GM10266 (cell line): ENCODE data around the gene ACER2.
"Not testable (repeated sequence)": the region's sequence is repeated elsewhere in the genome, so short reads cannot be mapped to it uniquely, and the experiment has no call there.

ENCODE experiments used
- DNase-seq: peaks from one replicate; pipeline ENCODE4 v3.0.0; 2012; ENCODE audit errors: extremely low spot score
- TF ChIP-seq, protein P1 (sequence below): IDR thresholded peaks from 2 replicates; pipeline ENCODE4 v1.5.1; 2012; ENCODE audit warnings: mild to moderate bottlenecking, low read depth; ENCODE audit not compliant: control insufficient read depth, insufficient read depth; ENCODE audit errors: missing control alignments

The ACER2 gene

DNA sequence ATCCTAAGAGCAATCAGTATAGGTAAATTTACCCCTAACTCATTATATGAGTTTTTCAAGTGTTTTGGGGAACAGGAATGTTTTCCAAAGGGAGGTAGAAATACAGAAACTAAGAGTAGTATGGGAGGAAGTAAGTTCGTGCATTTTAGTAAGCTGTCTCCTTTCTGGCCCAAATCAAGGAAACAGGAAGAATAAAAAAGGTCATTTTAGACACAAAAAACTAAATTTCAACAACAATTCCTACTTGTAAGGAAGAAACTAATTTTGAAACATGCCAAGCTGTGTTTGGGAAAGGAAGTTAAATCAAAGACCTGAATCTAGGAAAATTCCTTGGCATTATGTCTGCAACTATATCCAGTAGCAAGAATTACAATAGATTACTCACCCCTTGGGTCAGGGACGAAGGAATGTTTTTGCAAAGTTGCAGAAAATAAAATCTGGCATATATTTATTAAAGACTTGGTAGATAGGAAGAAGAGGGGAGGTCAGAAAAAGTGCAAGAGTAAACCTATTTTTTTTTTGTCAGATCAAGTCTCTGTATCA is 22.2 kb upstream of the ACER2 start:
- TF ChIP-seq, protein P1, sequence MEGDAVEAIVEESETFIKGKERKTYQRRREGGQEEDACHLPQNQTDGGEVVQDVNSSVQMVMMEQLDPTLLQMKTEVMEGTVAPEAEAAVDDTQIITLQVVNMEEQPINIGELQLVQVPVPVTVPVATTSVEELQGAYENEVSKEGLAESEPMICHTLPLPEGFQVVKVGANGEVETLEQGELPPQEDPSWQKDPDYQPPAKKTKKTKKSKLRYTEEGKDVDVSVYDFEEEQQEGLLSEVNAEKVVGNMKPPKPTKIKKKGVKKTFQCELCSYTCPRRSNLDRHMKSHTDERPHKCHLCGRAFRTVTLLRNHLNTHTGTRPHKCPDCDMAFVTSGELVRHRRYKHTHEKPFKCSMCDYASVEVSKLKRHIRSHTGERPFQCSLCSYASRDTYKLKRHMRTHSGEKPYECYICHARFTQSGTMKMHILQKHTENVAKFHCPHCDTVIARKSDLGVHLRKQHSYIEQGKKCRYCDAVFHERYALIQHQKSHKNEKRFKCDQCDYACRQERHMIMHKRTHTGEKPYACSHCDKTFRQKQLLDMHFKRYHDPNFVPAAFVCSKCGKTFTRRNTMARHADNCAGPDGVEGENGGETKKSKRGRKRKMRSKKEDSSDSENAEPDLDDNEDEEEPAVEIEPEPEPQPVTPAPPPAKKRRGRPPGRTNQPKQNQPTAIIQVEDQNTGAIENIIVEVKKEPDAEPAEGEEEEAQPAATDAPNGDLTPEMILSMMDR: no peak
- no peak for DNase-seq

DNA sequence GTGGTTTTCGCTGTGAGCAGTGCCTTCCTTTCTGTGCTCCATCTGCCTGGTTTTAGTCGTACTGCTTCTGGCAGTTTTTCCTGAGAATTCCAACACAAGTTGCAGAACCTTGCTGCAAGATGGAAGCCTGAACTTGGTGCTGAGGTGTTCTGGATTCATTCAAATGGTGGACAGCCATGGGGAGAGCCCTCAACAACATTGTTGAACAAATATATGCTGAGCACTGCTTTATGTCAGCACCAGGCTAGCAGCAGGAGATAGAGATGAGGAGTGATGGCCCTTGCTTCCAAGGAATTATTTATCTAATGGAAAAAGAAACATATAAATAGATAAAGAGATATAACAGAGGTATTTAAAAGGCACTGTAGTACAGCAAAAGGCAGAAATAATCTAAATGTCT is 21.5 kb upstream of the ACER2 start:
- DNase-seq: no peak
- TF ChIP-seq, protein P1: no peak

DNA sequence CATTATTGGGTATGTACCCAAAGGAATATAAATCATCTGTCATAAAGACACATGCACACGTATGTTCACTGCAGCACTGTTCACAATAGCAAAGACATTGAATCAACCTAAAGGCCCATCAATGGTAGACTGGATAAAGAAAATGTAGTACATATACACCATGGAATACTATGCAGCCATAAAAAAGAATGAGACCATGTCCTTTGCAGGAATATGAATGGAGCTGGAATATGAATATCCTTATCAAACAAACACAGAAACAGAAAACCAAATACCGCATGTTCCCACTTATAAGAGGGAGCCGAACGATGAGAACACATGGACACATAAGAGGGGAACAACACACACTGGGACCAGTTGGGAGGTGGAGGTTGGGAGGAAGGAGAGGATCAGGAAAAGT is 19.3 kb upstream of the ACER2 start:
- DNase-seq: not testable (repeated sequence)

DNA sequence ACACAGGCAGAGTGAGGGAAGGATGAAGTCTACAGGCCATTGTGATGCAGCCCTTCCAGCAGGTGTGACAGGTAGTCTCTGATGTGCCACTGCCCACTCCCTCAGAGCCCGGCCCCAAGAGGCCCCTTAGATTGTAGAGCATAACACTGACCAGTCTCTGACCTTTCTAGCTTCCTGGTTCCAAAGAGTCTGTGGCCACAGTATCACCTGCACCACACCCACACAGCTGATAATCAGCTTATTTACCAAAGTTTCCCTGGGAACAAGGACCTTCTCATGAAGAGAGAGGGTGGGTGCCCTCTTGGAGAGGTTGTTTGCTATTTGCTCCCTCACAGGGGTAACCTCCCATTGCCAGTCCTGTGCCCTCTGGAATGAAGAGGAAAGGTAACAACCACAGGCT is 11.0 kb upstream of the ACER2 start:
- TF ChIP-seq, protein P1: no peak

DNA sequence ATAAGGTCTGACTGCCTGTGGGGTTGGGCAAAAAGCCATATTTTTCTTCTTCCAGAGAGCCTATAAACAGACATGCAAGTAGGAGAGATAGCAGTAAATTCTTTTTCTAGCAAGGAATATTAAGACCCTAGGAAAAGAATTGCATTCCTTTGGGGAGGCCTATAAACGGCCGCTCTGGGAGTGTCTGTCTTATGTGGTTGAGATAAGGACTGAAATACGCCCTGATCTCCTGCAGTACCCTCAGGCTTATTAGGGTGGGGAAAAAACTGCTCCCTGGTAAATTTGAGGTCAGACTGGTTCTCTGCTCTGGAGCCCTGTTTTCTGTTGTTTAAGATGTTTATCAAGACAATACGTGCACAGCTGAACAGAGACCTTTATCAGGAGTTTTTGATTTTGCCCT is 5.6 kb upstream of the ACER2 start:
- not testable (repeated sequence) for DNase-seq

More for the DNA sequence above, 11.0 kb upstream of the ACER2 start:
- DNase-seq: no peak

DNA sequence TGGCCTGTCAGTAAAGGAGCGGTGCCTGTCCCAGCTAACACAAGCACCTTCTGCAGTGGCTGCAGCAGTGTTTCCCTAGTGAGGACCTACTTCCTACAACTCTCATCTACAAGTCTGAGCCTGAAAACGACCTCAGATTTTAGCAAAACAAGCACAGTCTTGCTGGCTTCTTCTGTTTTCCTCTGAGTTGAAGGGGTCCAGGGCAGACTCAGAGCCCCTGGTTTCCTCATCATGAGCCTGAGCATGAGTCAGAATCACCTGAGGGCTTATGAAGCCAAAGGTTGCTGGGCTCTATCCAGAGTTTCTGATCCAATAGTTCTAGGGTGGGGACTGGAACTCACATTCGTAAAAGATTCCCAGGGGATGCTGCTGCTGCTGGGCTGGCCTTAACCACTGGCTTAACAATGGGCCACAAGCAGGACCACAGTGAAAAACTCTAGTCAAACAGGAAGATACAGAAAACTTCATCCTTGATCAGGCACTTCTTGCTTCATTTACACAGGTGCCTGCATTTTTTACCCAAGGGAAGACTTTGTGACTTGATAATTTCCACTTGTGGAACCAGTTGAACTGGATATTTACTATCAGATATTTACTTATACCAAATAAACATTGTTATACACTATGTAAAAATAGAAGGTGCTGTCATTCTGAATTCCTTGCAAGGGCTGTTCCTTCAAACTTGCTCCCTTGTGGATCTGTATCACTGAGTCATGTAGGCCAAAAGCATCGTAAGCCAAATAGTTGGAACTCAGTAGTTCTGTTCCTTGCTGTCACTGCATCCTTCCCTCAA is 4.3 kb upstream of the ACER2 start:
- DNase-seq: no peak
- TF ChIP-seq, protein P1: no peak

DNA sequence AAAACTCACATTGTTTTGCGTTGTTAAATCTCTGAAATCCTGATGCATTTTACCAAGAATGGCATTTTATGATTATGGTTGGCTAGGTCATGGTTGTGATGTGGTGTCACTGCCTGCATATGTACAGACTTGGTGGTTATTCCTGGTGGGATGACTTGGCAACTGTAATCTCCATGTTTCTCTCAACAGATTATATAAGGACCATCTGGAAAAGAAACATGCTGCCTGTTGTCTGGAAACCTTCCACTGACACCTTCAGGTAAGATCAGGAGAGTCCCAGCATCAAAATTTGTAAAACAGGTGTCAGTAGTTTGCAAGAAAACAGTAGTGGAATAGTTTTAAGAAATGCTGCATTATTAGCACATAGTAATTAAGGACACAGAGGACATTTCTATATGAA is 3.0 kb upstream of the ACER2 start:
- no peak for DNase-seq
- TF ChIP-seq, protein P1: no peak

DNA sequence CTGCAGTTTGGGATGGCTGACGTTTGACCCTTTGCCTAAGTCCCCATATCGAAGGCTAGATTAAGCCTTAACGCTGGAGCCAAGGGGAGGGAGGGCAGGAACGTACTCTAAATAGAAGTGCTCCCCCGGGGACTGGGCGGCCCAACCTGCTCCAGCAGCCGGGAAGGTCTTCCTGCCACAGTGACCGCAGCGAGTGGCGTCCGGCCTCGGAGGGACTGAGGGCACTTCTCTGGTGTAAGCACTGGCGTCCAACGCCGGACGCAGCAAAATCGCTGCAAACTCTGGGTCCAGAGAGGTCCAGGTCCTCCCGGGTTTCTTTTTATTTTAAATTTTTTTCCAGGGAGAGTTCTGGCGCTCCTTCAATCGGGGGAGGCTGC is 505 bp upstream of the ACER2 start:
- no peak for DNase-seq
- TF ChIP-seq, protein P1: no peak
